Ectodermal cell (in vitro differentiated cells): ENCODE measurements around the gene PLPP1.

Source experiments
- H3K27ac ChIP-seq: 2 replicates; pipeline ENCODE4 v1.7.0; 2013; ENCODE audit warnings: mild to moderate bottlenecking, low read depth, low read length; ENCODE audit not compliant: insufficient read depth, poor library complexity, severe bottlenecking
- H3K27me3 ChIP-seq: 2 replicates; pipeline ENCODE4 v1.7.0; 2013; ENCODE audit warnings: mild to moderate bottlenecking, low read length; ENCODE audit not compliant: insufficient read depth, control insufficient read depth, poor library complexity, severe bottlenecking
- H3K36me3 ChIP-seq: one replicate; pipeline ENCODE4 v1.7.0; 2013; ENCODE audit warnings: low read length; ENCODE audit not compliant: control insufficient read depth, insufficient read depth
- H3K4me1 ChIP-seq: one replicate; pipeline ENCODE4 v1.7.0; 2013; ENCODE audit warnings: low read length; ENCODE audit not compliant: control insufficient read depth, insufficient read depth
- H3K4me3 ChIP-seq: 2 replicates; pipeline ENCODE4 v1.7.0; 2013; ENCODE audit warnings: low read depth, low read length, control low read depth; ENCODE audit not compliant: insufficient read depth
- H3K9me3 ChIP-seq: 2 replicates; pipeline ENCODE4 v1.7.0; 2013; ENCODE audit warnings: mild to moderate bottlenecking, low read length, moderate library complexity; ENCODE audit not compliant: control insufficient read depth
- WGBS, 2 experiments: methylation state at CpG; one replicate each; pipeline ENCODE4 v1.1.7; 2013; ENCODE audit warnings: missing lambda C conversion rate in 2 of 2; 5-methylcytosine and 5-hydroxymethylcytosine counted together

The PLPP1 gene

GRCh38 chr5:55438998-55439397 lies 95.8 kb downstream of the PLPP1 start:
- peaks cover 16% of the 10 kb centered on the region for H3K4me1 ChIP-seq
- 84 to 90% methylated on average over 4 of the region's 4 CpGs for whole genome bisulfite sequencing, 2 experiments
- H3K27ac ChIP-seq = no peak overlapping the region
- no peaks in the 10 kb centered on the region for H3K36me3 ChIP-seq
- no peaks in the 10 kb centered on the region for H3K27me3 ChIP-seq
- no peaks in the 10 kb centered on the region for H3K9me3 ChIP-seq
- H3K4me3 ChIP-seq = no peak overlapping the region

GRCh38 chr5:55437859-55438206 lies 96.9 kb downstream of the PLPP1 start:
- 92 to 95% methylated on average over 2 of the region's 2 CpGs for WGBS, 2 experiments
- H3K36me3 ChIP-seq = no peaks in the 10 kb centered on the region
- peaks cover 16% of the 10 kb centered on the region for H3K4me1 ChIP-seq
- H3K9me3 ChIP-seq = no peaks in the 10 kb centered on the region
- H3K4me3 ChIP-seq = no peak overlapping the region
- no peaks in the 10 kb centered on the region for H3K27me3 ChIP-seq
- H3K27ac ChIP-seq = peak overlapping the region; percentile 36

- no peaks in the 10 kb centered on the region for H3K9me3 ChIP-seq
- 97 to 100% methylated on average over 1 of the region's 1 CpG for WGBS, 2 experiments
- H3K4me3 ChIP-seq = no peak overlapping the region
These were observed 97.3 kb downstream of the PLPP1 start for GRCh38 chr5:55437452-55437851.

GRCh38 chr5:55432549-55432948 lies 102.2 kb downstream of the PLPP1 start:
- WGBS, 2 experiments = 90 to 96% methylated on average over 4 of the region's 4 CpGs
- Histone ChIP-seq H3K27me3 (no peaks in the 10 kb centered on the region), H3K27ac (no peak overlapping the region), H3K4me3 (no peak overlapping the region), H3K36me3 (peaks cover 22% of the 10 kb centered on the region), H3K4me1 (no peaks in the 10 kb centered on the region), H3K9me3 (peaks cover 3% of the 10 kb centered on the region)

More at GRCh38 chr5:55437452-55437851, 97.3 kb downstream of the PLPP1 start:
- peak overlapping the region; percentile 36 for H3K27ac ChIP-seq
- no peaks in the 10 kb centered on the region for H3K27me3 ChIP-seq
- H3K36me3 ChIP-seq = no peaks in the 10 kb centered on the region
- H3K4me1 ChIP-seq = peaks cover 16% of the 10 kb centered on the region

GRCh38 chr5:55429613-55430253 lies 105.0 kb downstream of the PLPP1 start:
- Histone ChIP-seq H3K36me3 (peaks cover 30% of the 10 kb centered on the region), H3K27me3 (no peaks in the 10 kb centered on the region)

GRCh38 chr5:55429221-55429612 lies 105.5 kb downstream of the PLPP1 start:
- Histone ChIP-seq H3K27me3 (no peaks in the 10 kb centered on the region), H3K4me1 (no peaks in the 10 kb centered on the region), H3K4me3 (no peak overlapping the region), H3K36me3 (peaks cover 34% of the 10 kb centered on the region), H3K9me3 (peaks cover 3% of the 10 kb centered on the region), H3K27ac (no peak overlapping the region)
- 46 to 47% methylated on average over 2 of the region's 2 CpGs for WGBS, 2 experiments

More at GRCh38 chr5:55429613-55430253, 105.0 kb downstream of the PLPP1 start:
- peaks cover 3% of the 10 kb centered on the region for H3K9me3 ChIP-seq
- H3K4me1 ChIP-seq = no peaks in the 10 kb centered on the region
- WGBS, 2 experiments = 95% methylated on average over 9 of the region's 9 CpGs
- H3K27ac ChIP-seq = no peak overlapping the region
- no peak overlapping the region for H3K4me3 ChIP-seq

- Histone ChIP-seq H3K4me3 (no peak overlapping the region), H3K36me3 (peaks cover 50% of the 10 kb centered on the region), H3K4me1 (no peaks in the 10 kb centered on the region), H3K27ac (no peak overlapping the region), H3K9me3 (peaks cover 3% of the 10 kb centered on the region), H3K27me3 (no peaks in the 10 kb centered on the region)
- WGBS, 2 experiments = 96 to 100% methylated on average over 1 of the region's 1 CpG
These were observed 107.6 kb downstream of the PLPP1 start for GRCh38 chr5:55427157-55427556.

- Histone ChIP-seq H3K27me3 (no peaks in the 10 kb centered on the region), H3K4me1 (no peaks in the 10 kb centered on the region), H3K9me3 (peaks cover 3% of the 10 kb centered on the region), H3K36me3 (peaks cover 51% of the 10 kb centered on the region), H3K4me3 (no peak overlapping the region), H3K27ac (no peak overlapping the region)
- WGBS, 2 experiments = 92 to 93% methylated on average over 4 of the region's 4 CpGs
These were observed 108.3 kb downstream of the PLPP1 start for GRCh38 chr5:55426455-55426854.

- Histone ChIP-seq H3K27me3 (no peaks in the 10 kb centered on the region), H3K36me3 (peaks cover 29% of the 10 kb centered on the region), H3K4me3 (no peak overlapping the region), H3K27ac (no peak overlapping the region), H3K9me3 (no peaks in the 10 kb centered on the region), H3K4me1 (no peaks in the 10 kb centered on the region)
- WGBS, 2 experiments = 95% methylated on average over 4 of the region's 4 CpGs
These were observed 113.7 kb downstream of the PLPP1 start for GRCh38 chr5:55421074-55421529.

- Histone ChIP-seq H3K4me3 (no peak overlapping the region), H3K27me3 (no peaks in the 10 kb centered on the region), H3K9me3 (no peaks in the 10 kb centered on the region), H3K27ac (no peak overlapping the region), H3K4me1 (no peaks in the 10 kb centered on the region), H3K36me3 (peaks cover 22% of the 10 kb centered on the region)
These were observed 115.5 kb downstream of the PLPP1 start for GRCh38 chr5:55418994-55419968.
